Fibroblast of pulmonary artery (primary cell): Measurements from ENCODE around the gene DLD.

Experiments used
- DNase-seq: peaks from one replicate; pipeline ENCODE4 v3.0.0-alpha.2; 2010; ENCODE audit warnings: low read depth
- H3K4me3 ChIP-seq: replicated peaks from 2 replicates; pipeline ENCODE4 v1.5.1; 2011; ENCODE audit warnings: low read depth, mild to moderate bottlenecking, control low read depth, low read length, moderate library complexity
- CTCF ChIP-seq: IDR thresholded peaks from 2 replicates; pipeline ENCODE4 v1.5.1; 2011; ENCODE audit warnings: mild to moderate bottlenecking, control low read depth, low read length, inconsistent platforms; ENCODE audit errors: missing control alignments

Gene DLD

DNA sequence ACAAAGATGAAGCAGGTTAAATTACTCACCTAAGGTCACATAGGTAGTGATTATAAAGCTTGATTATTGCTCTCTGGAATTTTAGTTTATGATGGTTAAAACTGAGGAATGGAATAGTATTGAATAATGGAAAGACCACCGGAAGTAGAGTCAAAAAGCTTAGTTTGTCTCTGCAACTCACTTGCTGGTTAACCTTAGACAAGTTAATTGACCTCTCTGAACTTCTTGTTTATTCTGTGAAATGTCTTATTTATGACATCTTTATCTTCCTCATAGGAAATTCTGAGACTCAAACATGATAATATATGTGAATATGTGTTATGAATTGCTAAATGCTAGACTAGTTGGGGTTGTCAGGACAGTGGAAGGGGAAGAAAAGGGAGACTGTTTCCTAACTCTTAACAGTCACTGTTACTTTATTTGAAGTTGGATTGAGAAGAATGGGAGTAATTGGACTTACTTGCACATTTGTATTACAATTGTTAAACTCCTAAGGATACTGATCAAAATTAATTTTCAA is 9.6 kb downstream of the DLD start:
- no peak overlapping the region for H3K4me3 ChIP-seq
- TF ChIP-seq CTCF = no peak
- DNase-seq = no peak

GRCh38 chr7:107902381-107902780 is 11.4 kb downstream of the DLD start:
- peak; percentile 38 for DNase-seq
- H3K4me3 ChIP-seq = no peak overlapping the region
- no peak for TF ChIP-seq CTCF

GRCh38 chr7:107907790-107908189 is 16.8 kb downstream of the DLD start:
- no peak overlapping the region for H3K4me3 ChIP-seq
- no peak for DNase-seq
- no peak for TF ChIP-seq CTCF

DNA sequence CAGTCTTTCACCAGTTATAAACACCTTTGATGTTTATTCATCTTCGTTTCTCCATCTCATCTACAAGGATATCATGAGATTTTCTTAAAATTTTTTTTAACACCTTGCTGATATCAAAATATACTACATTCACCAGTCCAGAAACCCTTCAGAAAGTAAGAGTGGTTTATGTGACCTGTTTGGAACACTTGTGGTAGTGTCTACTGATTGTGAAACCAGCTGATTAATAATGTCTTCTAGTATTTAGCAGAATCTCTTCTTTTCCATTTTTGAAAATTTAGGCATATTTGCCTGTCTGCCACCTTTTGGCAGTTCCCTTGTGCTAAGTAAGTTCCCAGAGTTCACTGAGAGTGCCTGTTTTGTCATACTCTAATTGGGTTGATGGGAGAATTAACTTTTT is 18.5 kb downstream of the DLD start:
- no peak overlapping the region for H3K4me3 ChIP-seq
- DNase-seq = no peak
- no peak for TF ChIP-seq CTCF

GRCh38 chr7:107911981-107912380 is 21.0 kb downstream of the DLD start:
- TF ChIP-seq CTCF = no peak
- DNase-seq = no peak
- no peak overlapping the region for H3K4me3 ChIP-seq

DNA sequence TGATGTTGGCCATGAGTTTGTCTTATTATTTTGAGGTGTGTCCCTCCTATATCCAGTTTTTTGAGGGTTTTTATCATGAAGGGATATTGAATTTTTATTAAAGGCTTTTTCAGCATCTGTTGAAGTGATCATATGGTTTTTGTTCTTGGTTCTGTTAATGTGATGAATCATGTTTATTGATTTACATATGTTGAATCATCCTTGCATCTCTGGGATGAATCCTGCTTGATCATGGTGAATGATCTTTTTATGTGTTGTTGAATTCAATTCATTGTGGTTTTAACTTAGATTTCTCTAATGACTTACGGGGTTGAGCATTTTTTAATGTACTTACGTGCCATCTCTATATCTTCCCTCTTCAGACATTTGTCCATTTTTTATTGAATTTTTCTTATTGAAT is 22.9 kb downstream of the DLD start:
- no peak for TF ChIP-seq CTCF
- no peak for DNase-seq
- no peak overlapping the region for H3K4me3 ChIP-seq

DNA sequence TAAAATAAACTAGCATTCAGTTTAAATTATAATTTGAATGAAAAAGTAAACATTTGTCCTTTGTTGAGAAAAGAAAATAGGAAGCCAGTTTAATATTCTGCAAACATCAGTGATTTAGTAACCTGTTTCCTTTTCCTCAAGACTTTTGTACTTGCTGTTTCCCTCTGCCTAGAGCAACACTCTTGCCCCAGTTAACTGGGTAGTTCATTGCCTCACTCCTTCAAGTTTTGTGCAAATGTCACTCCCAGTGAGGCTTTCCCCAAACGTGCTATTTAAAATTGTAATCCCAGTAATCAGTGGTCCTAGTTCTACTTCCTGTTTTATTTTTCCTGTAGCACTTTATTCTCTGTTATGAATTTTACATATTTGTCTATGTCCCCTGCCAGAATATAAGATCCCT is 23.8 kb downstream of the DLD start:
- TF ChIP-seq CTCF = no peak
- DNase-seq = no peak
- H3K4me3 ChIP-seq = no peak overlapping the region
